ENCODE results near the gene BOD1. TPM values are rescaled to one million over a fixed set of nuclear protein-coding genes. Genes with fewer than 3 reads are reported as not detected.

BOD1 gene
- total and polyA plus RNA-seq, 9 of the 15 experiments (the other 6 are each of a cell fraction or from before 2014, with no cell fraction given), result 10.1 to 31.6 (median 22.6) TPM

DNA sequence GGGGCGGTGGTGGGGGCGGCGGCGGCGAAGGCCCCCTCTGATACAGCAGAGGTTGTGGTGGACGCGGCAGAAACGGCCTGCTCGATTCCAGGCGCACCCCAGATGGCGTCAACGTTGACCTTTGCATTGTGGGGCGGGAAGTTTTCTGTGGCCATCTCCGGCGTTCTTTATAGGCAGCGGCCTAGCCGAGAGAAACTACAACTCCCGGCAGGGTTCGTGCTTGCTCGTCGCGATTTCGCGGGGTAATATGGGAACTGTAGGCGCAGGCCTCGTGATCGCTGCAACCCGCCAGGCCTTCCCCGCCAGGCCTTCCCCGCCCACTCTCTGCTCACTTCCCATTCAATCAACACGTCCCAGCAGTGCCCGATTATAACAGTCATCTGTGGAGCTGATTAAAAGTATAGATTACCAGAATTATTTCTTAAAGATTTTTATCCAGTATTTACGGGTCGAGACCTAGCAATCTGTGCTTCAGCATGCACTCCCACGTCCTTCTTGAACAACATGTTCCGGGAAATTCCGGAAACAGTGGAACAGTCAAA lies at the start of gene BOD1 (continued):
- TF ChIP-seq, protein P1, sequence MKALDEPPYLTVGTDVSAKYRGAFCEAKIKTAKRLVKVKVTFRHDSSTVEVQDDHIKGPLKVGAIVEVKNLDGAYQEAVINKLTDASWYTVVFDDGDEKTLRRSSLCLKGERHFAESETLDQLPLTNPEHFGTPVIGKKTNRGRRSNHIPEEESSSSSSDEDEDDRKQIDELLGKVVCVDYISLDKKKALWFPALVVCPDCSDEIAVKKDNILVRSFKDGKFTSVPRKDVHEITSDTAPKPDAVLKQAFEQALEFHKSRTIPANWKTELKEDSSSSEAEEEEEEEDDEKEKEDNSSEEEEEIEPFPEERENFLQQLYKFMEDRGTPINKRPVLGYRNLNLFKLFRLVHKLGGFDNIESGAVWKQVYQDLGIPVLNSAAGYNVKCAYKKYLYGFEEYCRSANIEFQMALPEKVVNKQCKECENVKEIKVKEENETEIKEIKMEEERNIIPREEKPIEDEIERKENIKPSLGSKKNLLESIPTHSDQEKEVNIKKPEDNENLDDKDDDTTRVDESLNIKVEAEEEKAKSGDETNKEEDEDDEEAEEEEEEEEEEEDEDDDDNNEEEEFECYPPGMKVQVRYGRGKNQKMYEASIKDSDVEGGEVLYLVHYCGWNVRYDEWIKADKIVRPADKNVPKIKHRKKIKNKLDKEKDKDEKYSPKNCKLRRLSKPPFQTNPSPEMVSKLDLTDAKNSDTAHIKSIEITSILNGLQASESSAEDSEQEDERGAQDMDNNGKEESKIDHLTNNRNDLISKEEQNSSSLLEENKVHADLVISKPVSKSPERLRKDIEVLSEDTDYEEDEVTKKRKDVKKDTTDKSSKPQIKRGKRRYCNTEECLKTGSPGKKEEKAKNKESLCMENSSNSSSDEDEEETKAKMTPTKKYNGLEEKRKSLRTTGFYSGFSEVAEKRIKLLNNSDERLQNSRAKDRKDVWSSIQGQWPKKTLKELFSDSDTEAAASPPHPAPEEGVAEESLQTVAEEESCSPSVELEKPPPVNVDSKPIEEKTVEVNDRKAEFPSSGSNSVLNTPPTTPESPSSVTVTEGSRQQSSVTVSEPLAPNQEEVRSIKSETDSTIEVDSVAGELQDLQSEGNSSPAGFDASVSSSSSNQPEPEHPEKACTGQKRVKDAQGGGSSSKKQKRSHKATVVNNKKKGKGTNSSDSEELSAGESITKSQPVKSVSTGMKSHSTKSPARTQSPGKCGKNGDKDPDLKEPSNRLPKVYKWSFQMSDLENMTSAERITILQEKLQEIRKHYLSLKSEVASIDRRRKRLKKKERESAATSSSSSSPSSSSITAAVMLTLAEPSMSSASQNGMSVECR (CRISPR knock-in tag; IDR thresholded peaks at IDR 0.05), result no peak
- TF ChIP-seq ZBTB7A (IDR thresholded peaks at IDR 0.05; ENCODE audit: borderline replicate concordance, control insufficient read depth, low read depth, low read length) (peak; percentile 48; the same call in 1 of the 2 replicates), ATF7 (IDR thresholded peaks at IDR 0.05) (peak; percentile 71), CREM (IDR thresholded peaks at IDR 0.05; ENCODE audit: low read depth) (peak; percentile 98), NR2C2 (CRISPR knock-in tag; IDR thresholded peaks at IDR 0.05) (peak; percentile 97), NR2C2 (tag; IDR thresholded peaks at IDR 0.05) (peak; percentile 99), RBM14 (IDR thresholded peaks at IDR 0.05; ENCODE audit: borderline replicate concordance, insufficient read depth, low read depth, low read length) (no peak), HDAC2 (IDR thresholded peaks at IDR 0.05) (0 out of 2 replicates have a peak, but pooled peaks have one; percentile 28), ESRRA (IDR thresholded peaks at IDR 0.05; ENCODE audit: borderline replicate concordance, low read depth) (no peak), GATA2 (CRISPR knock-in tag; IDR thresholded peaks at IDR 0.05) (peak; percentile 70), ZNF76 (CRISPR knock-in tag; IDR thresholded peaks at IDR 0.05; ENCODE audit: borderline replicate concordance) (peak; percentile 78; the same call in 1 of the 2 replicates), RAD51 (IDR thresholded peaks at IDR 0.05; ENCODE audit: borderline replicate concordance, low read depth) (peak; percentile 74; the same call in 1 of the 2 replicates)
- TF ChIP-seq, protein P2, sequence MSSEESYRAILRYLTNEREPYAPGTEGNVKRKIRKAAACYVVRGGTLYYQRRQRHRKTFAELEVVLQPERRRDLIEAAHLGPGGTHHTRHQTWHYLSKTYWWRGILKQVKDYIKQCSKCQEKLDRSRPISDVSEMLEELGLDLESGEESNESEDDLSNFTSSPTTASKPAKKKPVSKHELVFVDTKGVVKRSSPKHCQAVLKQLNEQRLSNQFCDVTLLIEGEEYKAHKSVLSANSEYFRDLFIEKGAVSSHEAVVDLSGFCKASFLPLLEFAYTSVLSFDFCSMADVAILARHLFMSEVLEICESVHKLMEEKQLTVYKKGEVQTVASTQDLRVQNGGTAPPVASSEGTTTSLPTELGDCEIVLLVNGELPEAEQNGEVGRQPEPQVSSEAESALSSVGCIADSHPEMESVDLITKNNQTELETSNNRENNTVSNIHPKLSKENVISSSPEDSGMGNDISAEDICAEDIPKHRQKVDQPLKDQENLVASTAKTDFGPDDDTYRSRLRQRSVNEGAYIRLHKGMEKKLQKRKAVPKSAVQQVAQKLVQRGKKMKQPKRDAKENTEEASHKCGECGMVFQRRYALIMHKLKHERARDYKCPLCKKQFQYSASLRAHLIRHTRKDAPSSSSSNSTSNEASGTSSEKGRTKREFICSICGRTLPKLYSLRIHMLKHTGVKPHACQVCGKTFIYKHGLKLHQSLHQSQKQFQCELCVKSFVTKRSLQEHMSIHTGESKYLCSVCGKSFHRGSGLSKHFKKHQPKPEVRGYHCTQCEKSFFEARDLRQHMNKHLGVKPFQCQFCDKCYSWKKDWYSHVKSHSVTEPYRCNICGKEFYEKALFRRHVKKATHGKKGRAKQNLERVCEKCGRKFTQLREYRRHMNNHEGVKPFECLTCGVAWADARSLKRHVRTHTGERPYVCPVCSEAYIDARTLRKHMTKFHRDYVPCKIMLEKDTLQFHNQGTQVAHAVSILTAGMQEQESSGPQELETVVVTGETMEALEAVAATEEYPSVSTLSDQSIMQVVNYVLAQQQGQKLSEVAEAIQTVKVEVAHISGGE (CRISPR knock-in tag; IDR thresholded peaks at IDR 0.05), result peak in 1 of 3 experiments; percentile 85; a peak in 2 of 6 replicates
- TF ChIP-seq, protein P3, sequence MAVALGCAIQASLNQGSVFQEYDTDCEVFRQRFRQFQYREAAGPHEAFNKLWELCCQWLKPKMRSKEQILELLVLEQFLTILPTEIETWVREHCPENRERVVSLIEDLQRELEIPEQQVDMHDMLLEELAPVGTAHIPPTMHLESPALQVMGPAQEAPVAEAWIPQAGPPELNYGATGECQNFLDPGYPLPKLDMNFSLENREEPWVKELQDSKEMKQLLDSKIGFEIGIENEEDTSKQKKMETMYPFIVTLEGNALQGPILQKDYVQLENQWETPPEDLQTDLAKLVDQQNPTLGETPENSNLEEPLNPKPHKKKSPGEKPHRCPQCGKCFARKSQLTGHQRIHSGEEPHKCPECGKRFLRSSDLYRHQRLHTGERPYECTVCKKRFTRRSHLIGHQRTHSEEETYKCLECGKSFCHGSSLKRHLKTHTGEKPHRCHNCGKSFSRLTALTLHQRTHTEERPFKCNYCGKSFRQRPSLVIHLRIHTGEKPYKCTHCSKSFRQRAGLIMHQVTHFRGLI (CRISPR knock-in tag; IDR thresholded peaks at IDR 0.05), result 0 out of 2 replicates have a peak, but pooled peaks have one; percentile 34
- TF ChIP-seq, protein P4, sequence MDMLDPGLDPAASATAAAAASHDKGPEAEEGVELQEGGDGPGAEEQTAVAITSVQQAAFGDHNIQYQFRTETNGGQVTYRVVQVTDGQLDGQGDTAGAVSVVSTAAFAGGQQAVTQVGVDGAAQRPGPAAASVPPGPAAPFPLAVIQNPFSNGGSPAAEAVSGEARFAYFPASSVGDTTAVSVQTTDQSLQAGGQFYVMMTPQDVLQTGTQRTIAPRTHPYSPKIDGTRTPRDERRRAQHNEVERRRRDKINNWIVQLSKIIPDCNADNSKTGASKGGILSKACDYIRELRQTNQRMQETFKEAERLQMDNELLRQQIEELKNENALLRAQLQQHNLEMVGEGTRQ (CRISPR knock-in tag; IDR thresholded peaks at IDR 0.05), result peak; percentile 80

Data from K562 (cell line).